Body of pancreas (tissue), 4 donors: ENCODE data around the gene CNTNAP2. TPM values are rescaled to one million over a fixed set of nuclear protein-coding genes. Genes with fewer than 3 reads are reported as not detected.

Source experiments
- ATAC-seq: fragments of 150-250 bp; one replicate; pipeline ENCODE4 v1.9.1; 2016
- DNase-seq, 4 donors: peaks; one replicate each; pipeline ENCODE4 v3.0.0-alpha.2; 2019
- H3K27ac ChIP-seq, 4 donors: fragments of 200-600 bp; sonication (generic); 1 replicate in 3 of 4; 2 replicates in 1 of 4; pipeline versions ENCODE4 v1.5.1 to v1.6.1; 2016 to 2019; ENCODE audit warnings: mild to moderate bottlenecking in 1 of 4, mixed read lengths in 1 of 4, moderate library complexity in 1 of 4
- H3K27me3 ChIP-seq, 2 donors: fragments of 200-600 bp; sonication (generic); one replicate each; pipeline ENCODE4 v1.6.0; 2016; ENCODE audit warnings: mild to moderate bottlenecking in 1 of 2
- H3K36me3 ChIP-seq, 2 donors: fragments of 200-600 bp; sonication (generic); replicated peaks in 1 of 2; 2 replicates each; pipeline ENCODE4 v1.5.1; 2016; ENCODE audit warnings: low read depth in 2 of 2; ENCODE audit not compliant: insufficient read depth in 1 of 2
- H3K4me1 ChIP-seq: fragments of 200-600 bp; sonication (generic); one replicate; pipeline ENCODE4 v1.6.0; 2016
- H3K4me3 ChIP-seq, 2 donors: fragments of 200-600 bp; sonication (generic); 1 replicate in 1 of 2; 2 replicates in 1 of 2; pipeline ENCODE4 v1.5.1; 2016 to 2019
- H3K9me3 ChIP-seq, 3 donors: fragments of 200-600 bp; sonication (generic); 1 replicate in 2 of 3; 2 replicates in 1 of 3; pipeline ENCODE4 v1.5.1; 2016
- POLR2A ChIP-seq, 3 donors: fragments of 450-650 bp; IDR thresholded peaks; one replicate each; pipeline ENCODE4 v1.6.1; 2016; ENCODE audit warnings: antibody characterized with exemption in 3 of 3, mild to moderate bottlenecking in 2 of 3
- WGBS, 2 donors: methylation state at CpG; one replicate each; pipeline ENCODE4 v1.1.5; 2017; 5-methylcytosine and 5-hydroxymethylcytosine counted together
- intact Hi-C: fragments of 100-400 bp; cut with DNase I; formaldehyde crosslinking; loops from one replicate; pipeline ENCODE4 v1.15.1; 2023
- total RNA-seq, 2 donors: library from RNA; depleted of rRNA; stranded (reverse); fragments of >200 nt; gene quantifications; one replicate each; pipeline ENCODE4 v1.1.0, GENCODE V29; 2016
- TF ChIP-seq, protein P1 (sequence below), 7 experiments: fragments of 450-650 bp in 4 of 7; fragments of 200-600 bp in 3 of 7; sonication (generic) in 3 of 7; IDR thresholded peaks; one replicate each; pipeline ENCODE4 v1.5.1; 2016 to 2019; ENCODE audit warnings: antibody characterized with exemption in 7 of 7

CNTNAP2 gene
- total RNA-seq, 2 donors from 2014 or later: 1.0 TPM; not detected in 1

GRCh38 chr7:147852833-147853232, 1736.2 kb downstream of the CNTNAP2 start:
- Histone ChIP-seq H3K27ac (no peak overlapping the region), H3K4me1 (no peaks in the 10 kb centered on the region), H3K9me3 (no peaks in the 10 kb centered on the region), H3K4me3 (no peak overlapping the region), H3K27me3 (no peaks in the 10 kb centered on the region), H3K36me3 (no peaks in the 10 kb centered on the region)
- TF ChIP-seq POLR2A (IDR thresholded peaks at IDR 0.05): no peak
- TF ChIP-seq, protein P1, sequence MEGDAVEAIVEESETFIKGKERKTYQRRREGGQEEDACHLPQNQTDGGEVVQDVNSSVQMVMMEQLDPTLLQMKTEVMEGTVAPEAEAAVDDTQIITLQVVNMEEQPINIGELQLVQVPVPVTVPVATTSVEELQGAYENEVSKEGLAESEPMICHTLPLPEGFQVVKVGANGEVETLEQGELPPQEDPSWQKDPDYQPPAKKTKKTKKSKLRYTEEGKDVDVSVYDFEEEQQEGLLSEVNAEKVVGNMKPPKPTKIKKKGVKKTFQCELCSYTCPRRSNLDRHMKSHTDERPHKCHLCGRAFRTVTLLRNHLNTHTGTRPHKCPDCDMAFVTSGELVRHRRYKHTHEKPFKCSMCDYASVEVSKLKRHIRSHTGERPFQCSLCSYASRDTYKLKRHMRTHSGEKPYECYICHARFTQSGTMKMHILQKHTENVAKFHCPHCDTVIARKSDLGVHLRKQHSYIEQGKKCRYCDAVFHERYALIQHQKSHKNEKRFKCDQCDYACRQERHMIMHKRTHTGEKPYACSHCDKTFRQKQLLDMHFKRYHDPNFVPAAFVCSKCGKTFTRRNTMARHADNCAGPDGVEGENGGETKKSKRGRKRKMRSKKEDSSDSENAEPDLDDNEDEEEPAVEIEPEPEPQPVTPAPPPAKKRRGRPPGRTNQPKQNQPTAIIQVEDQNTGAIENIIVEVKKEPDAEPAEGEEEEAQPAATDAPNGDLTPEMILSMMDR (IDR thresholded peaks at IDR 0.05): no peak
- ATAC-seq (no peak), DNase-seq (no peak)
- intact Hi-C loops: no loop called here

GRCh38 chr7:147857152-147858140, 1740.8 kb downstream of the CNTNAP2 start:
- DNase-seq: no peak
- WGBS, 2 donors: 67 to 75% methylated on average over 8 of the region's 8 CpGs
- Histone ChIP-seq H3K36me3 (no peaks in the 10 kb centered on the region), H3K27me3 (no peaks in the 10 kb centered on the region), H3K4me3 (no peak overlapping the region), H3K27ac (no peak overlapping the region), H3K4me1 (no peaks in the 10 kb centered on the region), H3K9me3 (no peaks in the 10 kb centered on the region)
- intact Hi-C loops: no loop called here
- TF ChIP-seq, protein P1 (IDR thresholded peaks at IDR 0.05): no peak
- no peak for TF ChIP-seq POLR2A (IDR thresholded peaks at IDR 0.05)
- no peak for ATAC-seq

DNA sequence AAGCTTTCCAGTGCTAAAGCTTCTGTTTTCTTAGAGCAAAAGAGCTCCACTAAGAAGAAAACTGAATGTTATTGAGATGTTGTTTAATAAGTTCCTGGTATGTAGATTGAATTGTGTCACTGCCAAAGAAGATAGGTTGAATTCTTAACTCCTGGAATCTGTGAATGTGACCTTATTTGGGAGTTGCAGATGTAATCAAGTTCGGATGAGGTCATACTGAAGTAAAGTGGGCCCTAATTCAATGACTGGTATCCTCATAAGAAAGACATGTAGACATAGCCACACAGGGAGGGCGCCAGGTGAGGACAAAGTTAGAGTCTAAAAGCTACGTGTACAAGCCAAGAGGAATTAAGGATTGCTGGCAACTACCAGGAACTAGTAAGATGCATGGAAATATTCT, 1741.8 kb downstream of the CNTNAP2 start:
- 45 to 81% methylated on average over 3 of the region's 3 CpGs for WGBS, 2 donors
- Histone ChIP-seq H3K27me3 (no peaks in the 10 kb centered on the region), H3K27ac (no peak overlapping the region), H3K9me3 (no peaks in the 10 kb centered on the region), H3K36me3 (no peaks in the 10 kb centered on the region), H3K4me3 (no peak overlapping the region), H3K4me1 (no peaks in the 10 kb centered on the region)
- TF ChIP-seq, protein P1 (IDR thresholded peaks at IDR 0.05): no peak
- TF ChIP-seq POLR2A (IDR thresholded peaks at IDR 0.05): no peak
- DNase-seq (no peak), ATAC-seq (no peak)
- intact Hi-C loops: no loop called here

- no peak for DNase-seq
- intact Hi-C loops: no loop called here
- TF ChIP-seq POLR2A (IDR thresholded peaks at IDR 0.05): no peak
- TF ChIP-seq, protein P1 (IDR thresholded peaks at IDR 0.05): no peak
- no peak overlapping the region for H3K27ac ChIP-seq
- no peak for ATAC-seq
- H3K9me3 ChIP-seq: no peaks in the 10 kb centered on the region
- 64 to 65% methylated on average over 4 of the region's 4 CpGs for WGBS, 2 donors
- H3K4me1 ChIP-seq: no peaks in the 10 kb centered on the region
- no peaks in the 10 kb centered on the region for H3K36me3 ChIP-seq
- H3K27me3 ChIP-seq: no peaks in the 10 kb centered on the region
- H3K4me3 ChIP-seq: no peak overlapping the region
These were observed 1742.4 kb downstream of the CNTNAP2 start for GRCh38 chr7:147859033-147859432.

- ATAC-seq (no peak), DNase-seq (no peak)
- H3K36me3 ChIP-seq: no peaks in the 10 kb centered on the region
- H3K9me3 ChIP-seq: no peaks in the 10 kb centered on the region
- TF ChIP-seq, protein P1 (IDR thresholded peaks at IDR 0.05): no peak
- no peak for TF ChIP-seq POLR2A (IDR thresholded peaks at IDR 0.05)
- H3K4me3 ChIP-seq: no peak overlapping the region
- H3K27ac ChIP-seq: no peak overlapping the region
- H3K4me1 ChIP-seq: no peaks in the 10 kb centered on the region
- no peaks in the 10 kb centered on the region for H3K27me3 ChIP-seq
- intact Hi-C loops: no loop called here
These were observed 1742.9 kb downstream of the CNTNAP2 start for GRCh38 chr7:147859486-147859885.
